ENCODE results near the gene PLXND1.
"Not testable (repeated sequence)": the region's sequence is repeated elsewhere in the genome, so short reads cannot be mapped to it uniquely, and the experiment has no call there.

The PLXND1 gene

GRCh38 chr3:129648391-129648790, 41.9 kb upstream of the PLXND1 start:
- Histone ChIP-seq H3K27me3 (ENCODE audit: insufficient read depth, poor library complexity, severe bottlenecking) (no peaks in the 10 kb centered on the region), H3K4me3 (replicated peaks; ENCODE audit: insufficient read depth, low read length) (no peak overlapping the region), H3K27ac (replicated peaks) (no peak overlapping the region)
- DNase-seq (ENCODE audit: low read depth in 1 of 2, low spot score in 1 of 2): no peak
- no peak for TF ChIP-seq GABPA (IDR thresholded peaks at IDR 0.05; ENCODE audit: low read depth)
- TF ChIP-seq CTCF (IDR thresholded peaks at IDR 0.05; ENCODE audit: insufficient read depth, low read length): no peak
- TF ChIP-seq SPI1 (IDR thresholded peaks at IDR 0.05; ENCODE audit: borderline replicate concordance, low read depth): no peak
- TF ChIP-seq POLR2AphosphoS5 (IDR thresholded peaks at IDR 0.05; ENCODE audit: low read depth): no peak
- no peak for TF ChIP-seq REST (IDR thresholded peaks at IDR 0.05; ENCODE audit: insufficient replicate concordance, low read depth)

GRCh38 chr3:129645286-129645685, 38.8 kb upstream of the PLXND1 start:
- DNase-seq (ENCODE audit: low read depth in 1 of 2, low spot score in 1 of 2): peak in 1 of 2 experiments; percentile 69

GRCh38 chr3:129644836-129645235, 38.4 kb upstream of the PLXND1 start:
- no peak overlapping the region for H3K4me3 ChIP-seq (replicated peaks; ENCODE audit: insufficient read depth, low read length)
- no peak for TF ChIP-seq GABPA (IDR thresholded peaks at IDR 0.05; ENCODE audit: low read depth)
- TF ChIP-seq SPI1 (IDR thresholded peaks at IDR 0.05; ENCODE audit: borderline replicate concordance, low read depth): no peak
- no peak for TF ChIP-seq POLR2AphosphoS5 (IDR thresholded peaks at IDR 0.05; ENCODE audit: low read depth)
- no peak for TF ChIP-seq CTCF (IDR thresholded peaks at IDR 0.05; ENCODE audit: insufficient read depth, low read length)
- no peak for TF ChIP-seq REST (IDR thresholded peaks at IDR 0.05; ENCODE audit: insufficient replicate concordance, low read depth)
- no peaks in the 10 kb centered on the region for H3K27me3 ChIP-seq (ENCODE audit: insufficient read depth, poor library complexity, severe bottlenecking)
- H3K27ac ChIP-seq (replicated peaks): no peak overlapping the region
- DNase-seq (ENCODE audit: low read depth in 1 of 2, low spot score in 1 of 2): no peak

More at GRCh38 chr3:129645286-129645685, 38.8 kb upstream of the PLXND1 start:
- H3K27ac ChIP-seq (replicated peaks): no peak overlapping the region
- H3K27me3 ChIP-seq (ENCODE audit: insufficient read depth, poor library complexity, severe bottlenecking): no peaks in the 10 kb centered on the region
- H3K4me3 ChIP-seq (replicated peaks; ENCODE audit: insufficient read depth, low read length): no peak overlapping the region
- TF ChIP-seq SPI1 (IDR thresholded peaks at IDR 0.05; ENCODE audit: borderline replicate concordance, low read depth) (peak; percentile 6; the same call in 1 of the 2 replicates), REST (IDR thresholded peaks at IDR 0.05; ENCODE audit: insufficient replicate concordance, low read depth) (no peak), POLR2AphosphoS5 (IDR thresholded peaks at IDR 0.05; ENCODE audit: low read depth) (no peak), CTCF (IDR thresholded peaks at IDR 0.05; ENCODE audit: insufficient read depth, low read length) (no peak), GABPA (IDR thresholded peaks at IDR 0.05; ENCODE audit: low read depth) (no peak)

GRCh38 chr3:129641567-129642260, 35.2 kb upstream of the PLXND1 start:
- H3K27ac ChIP-seq (replicated peaks); H3K27me3 ChIP-seq (ENCODE audit: insufficient read depth, poor library complexity, severe bottlenecking); DNase-seq (ENCODE audit: low read depth in 1 of 2, low spot score in 1 of 2): not testable (repeated sequence)

GRCh38 chr3:129640985-129641384, 34.5 kb upstream of the PLXND1 start:
- H3K27me3 ChIP-seq (ENCODE audit: insufficient read depth, poor library complexity, severe bottlenecking); H3K4me3 ChIP-seq (replicated peaks; ENCODE audit: insufficient read depth, low read length); DNase-seq (ENCODE audit: low read depth in 1 of 2, low spot score in 1 of 2); H3K27ac ChIP-seq (replicated peaks): not testable (repeated sequence)

More at GRCh38 chr3:129641567-129642260, 35.2 kb upstream of the PLXND1 start:
- not testable (repeated sequence) for H3K4me3 ChIP-seq (replicated peaks; ENCODE audit: insufficient read depth, low read length)
